Stimulated activated naive CD8-positive, alpha-beta T cell treated with anti-CD3 and anti-CD28 coated beads, Interleukin-15, Interleukin-2, amounts not matched to agents 100 ng/mL and 50 ng/mL, for 24 hours (primary cell): ENCODE results near the gene RWDD3.

Experiments
- H3K27ac Mint-ChIP-seq: one replicate; pipeline ENCODE4 v1.8.0; 2021; ENCODE audit warnings: mild to moderate bottlenecking, mixed read lengths
- H3K27me3 Mint-ChIP-seq: one replicate; pipeline ENCODE4 v1.8.0; 2021; ENCODE audit warnings: mixed read lengths
- H3K36me3 Mint-ChIP-seq: one replicate; pipeline ENCODE4 v1.8.0; 2021; ENCODE audit warnings: low read depth, mixed read lengths
- H3K4me1 Mint-ChIP-seq: one replicate; pipeline ENCODE4 v1.8.0; 2021; ENCODE audit warnings: low read depth, mixed read lengths
- H3K4me3 Mint-ChIP-seq: one replicate; pipeline ENCODE4 v1.8.0; 2021; ENCODE audit warnings: mild to moderate bottlenecking, mixed read lengths
- H3K9me3 Mint-ChIP-seq: one replicate; pipeline ENCODE4 v1.8.0; 2021; ENCODE audit warnings: mixed read lengths

Gene RWDD3

DNA sequence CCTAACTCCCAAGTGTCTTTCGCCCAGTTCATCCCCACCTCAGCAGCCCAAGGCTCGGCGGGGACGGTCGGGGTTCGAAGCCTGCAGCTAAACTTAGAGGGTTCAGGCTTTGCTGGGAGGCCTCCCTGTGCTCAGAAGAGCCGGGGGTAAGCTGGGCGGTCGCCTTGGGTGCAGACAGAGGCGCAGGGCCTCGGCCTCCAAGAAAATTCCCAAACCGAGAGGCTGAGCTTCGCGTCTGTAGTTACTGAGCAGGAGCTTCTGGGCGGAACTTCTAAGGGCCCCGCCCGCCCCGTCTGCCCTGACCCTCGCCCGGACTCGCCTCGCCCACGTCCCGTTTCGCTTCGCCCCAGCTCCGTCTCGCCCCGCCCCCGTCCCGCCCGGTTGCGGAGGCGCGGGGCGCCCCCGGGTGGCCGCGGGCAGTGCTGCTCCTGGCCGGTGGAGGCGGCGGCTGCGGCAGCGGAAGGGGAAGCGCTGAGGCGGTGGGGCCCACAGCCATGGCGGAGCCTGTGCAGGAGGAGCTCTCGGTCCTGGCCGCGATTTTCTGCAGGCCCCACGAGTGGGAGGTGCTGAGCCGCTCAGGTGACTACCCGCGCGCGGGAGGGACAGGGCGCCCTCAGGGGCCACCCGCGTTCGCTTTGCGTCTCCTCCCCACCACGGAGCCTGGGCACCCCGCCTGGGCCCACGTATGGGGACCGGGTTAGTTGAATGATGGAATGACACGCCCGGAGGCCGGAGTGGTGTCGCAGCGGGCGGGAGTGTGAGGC is at the start of gene RWDD3:
RWDD3 (plus strand) TSS at position 474 of the 764 bp plus-strand sequence; CDS start at position 495, 21 bp downstream.
- Mint-ChIP-seq H3K27me3 (peaks cover 30% of the 10 kb centered on the region), H3K36me3 (peaks cover 13% of the 10 kb centered on the region), H3K4me3 (peak within 1 kb of the TSS; percentile 88), H3K27ac (peak within 1 kb of the TSS; percentile 87), H3K9me3 (no peaks in the 10 kb centered on the region), H3K4me1 (peaks cover 44% of the 10 kb centered on the region)

DNA sequence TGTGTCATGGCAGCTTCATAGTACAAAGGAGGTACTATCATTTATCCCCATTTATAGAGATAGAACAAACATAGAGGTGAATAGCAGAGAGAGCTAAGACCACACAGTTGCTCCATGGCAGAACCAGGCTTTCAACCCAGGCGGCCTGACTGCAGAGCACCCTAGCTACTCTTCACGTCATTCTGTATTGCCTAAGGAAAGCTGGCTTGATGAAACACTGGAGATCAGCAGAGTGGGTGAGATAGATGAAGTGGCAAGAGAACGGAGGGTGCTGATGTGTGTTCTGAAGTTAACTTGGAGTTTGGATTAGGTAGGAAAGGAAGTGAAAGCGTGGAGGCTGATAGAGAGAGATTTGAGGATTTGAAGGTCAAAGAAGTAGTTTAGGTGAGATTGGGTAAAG is 47.9 kb upstream of the RWDD3 start:
- no peak overlapping the region for H3K4me3 Mint-ChIP-seq
- H3K27ac Mint-ChIP-seq, result no peak overlapping the region
- peaks cover 30% of the 10 kb centered on the region for H3K27me3 Mint-ChIP-seq
- H3K4me1 Mint-ChIP-seq, result no peaks in the 10 kb centered on the region
- no peaks in the 10 kb centered on the region for H3K9me3 Mint-ChIP-seq
- H3K36me3 Mint-ChIP-seq, result no peaks in the 10 kb centered on the region

DNA sequence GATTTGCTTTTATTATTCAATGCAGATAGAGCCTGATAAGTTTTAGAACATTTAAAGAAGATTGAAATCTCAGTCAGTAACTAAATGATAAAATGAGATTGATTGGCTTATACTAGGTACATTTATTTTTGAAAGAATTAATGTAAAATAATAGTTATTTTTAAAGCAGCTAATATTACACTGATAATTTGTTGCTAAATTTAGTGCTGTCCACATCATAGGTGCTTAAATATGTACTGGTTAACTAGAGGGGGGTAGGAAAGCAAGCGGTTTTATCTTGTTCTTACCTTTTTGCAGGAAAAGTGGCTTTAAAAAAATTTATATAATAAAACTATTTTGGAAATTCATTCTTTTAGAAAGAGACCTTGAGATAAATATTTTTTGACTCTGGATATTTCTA is 40.4 kb upstream of the RWDD3 start:
- Mint-ChIP-seq H3K27ac (no peak overlapping the region), H3K4me3 (no peak overlapping the region), H3K27me3 (peaks cover 13% of the 10 kb centered on the region), H3K36me3 (no peaks in the 10 kb centered on the region), H3K9me3 (no peaks in the 10 kb centered on the region), H3K4me1 (no peaks in the 10 kb centered on the region)

GRCh38 chr1:95195046-95195445 is 39.0 kb upstream of the RWDD3 start:
- no peak overlapping the region for H3K4me3 Mint-ChIP-seq
- H3K9me3 Mint-ChIP-seq, result no peaks in the 10 kb centered on the region
- no peaks in the 10 kb centered on the region for H3K36me3 Mint-ChIP-seq
- no peak overlapping the region for H3K27ac Mint-ChIP-seq
- H3K27me3 Mint-ChIP-seq, result peaks cover 14% of the 10 kb centered on the region
- H3K4me1 Mint-ChIP-seq, result no peaks in the 10 kb centered on the region

DNA sequence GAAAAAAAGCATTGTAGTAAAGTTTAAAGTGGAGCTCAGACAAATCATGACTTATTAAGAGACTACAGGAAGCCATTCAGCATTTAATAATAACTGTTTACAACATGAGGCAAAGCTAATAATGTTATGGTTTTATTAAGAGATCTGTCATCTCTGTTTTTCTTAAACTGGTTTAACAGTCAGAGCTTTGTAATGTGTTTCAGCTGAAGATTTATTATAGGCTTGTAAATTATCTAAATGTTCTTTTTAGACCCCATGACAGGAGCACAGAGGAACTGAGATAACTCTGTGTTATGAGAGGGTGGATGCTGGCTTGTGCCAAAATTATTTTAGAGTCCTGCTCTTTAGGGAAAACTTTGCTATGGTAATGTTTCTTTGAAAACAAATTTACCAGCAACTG is 38.0 kb upstream of the RWDD3 start:
- Mint-ChIP-seq H3K4me3 (no peak overlapping the region), H3K27me3 (peaks cover 14% of the 10 kb centered on the region), H3K9me3 (no peaks in the 10 kb centered on the region), H3K4me1 (no peaks in the 10 kb centered on the region), H3K27ac (no peak overlapping the region), H3K36me3 (no peaks in the 10 kb centered on the region)

DNA sequence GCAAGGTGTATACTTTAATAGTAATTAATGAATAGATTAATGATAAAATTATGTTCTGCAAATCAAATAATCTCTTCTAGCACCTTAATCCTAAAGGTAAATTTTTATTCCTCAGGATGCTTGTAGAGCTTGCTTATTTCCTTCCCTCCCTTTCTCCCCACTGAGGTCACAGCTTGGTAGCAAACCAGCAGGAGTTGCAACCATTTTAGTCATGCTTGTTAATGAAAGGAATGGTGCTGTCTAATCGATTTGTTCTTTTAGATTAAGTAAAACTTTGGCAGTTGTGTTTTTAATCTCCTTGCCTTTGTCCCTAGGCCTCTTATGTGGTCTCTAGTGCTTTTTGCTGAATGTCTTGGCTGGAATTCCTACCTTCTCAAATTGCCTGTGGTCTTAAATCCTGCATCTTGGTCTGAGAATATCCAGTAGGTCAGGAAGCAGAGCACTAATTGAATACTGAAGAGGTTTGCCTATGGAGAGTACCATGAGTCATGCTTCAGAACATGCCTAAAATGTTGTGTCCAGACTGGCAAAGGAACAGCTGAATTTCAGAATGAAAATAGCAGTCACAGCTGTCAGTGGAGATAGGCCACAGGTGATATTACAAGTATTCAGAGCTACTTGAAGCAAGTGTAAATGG is 36.3 kb upstream of the RWDD3 start:
- H3K27ac Mint-ChIP-seq, result no peak overlapping the region
- no peaks in the 10 kb centered on the region for H3K36me3 Mint-ChIP-seq
- H3K27me3 Mint-ChIP-seq, result peaks cover 9% of the 10 kb centered on the region
- no peaks in the 10 kb centered on the region for H3K9me3 Mint-ChIP-seq
- no peaks in the 10 kb centered on the region for H3K4me1 Mint-ChIP-seq
- no peak overlapping the region for H3K4me3 Mint-ChIP-seq

- no peak overlapping the region for H3K4me3 Mint-ChIP-seq
- no peak overlapping the region for H3K27ac Mint-ChIP-seq
- peaks cover 16% of the 10 kb centered on the region for H3K27me3 Mint-ChIP-seq
- H3K36me3 Mint-ChIP-seq, result no peaks in the 10 kb centered on the region
- no peaks in the 10 kb centered on the region for H3K4me1 Mint-ChIP-seq
- H3K9me3 Mint-ChIP-seq, result no peaks in the 10 kb centered on the region
Observed at GRCh38 chr1:95201905-95202304, 32.1 kb upstream of the RWDD3 start.

- no peaks in the 10 kb centered on the region for H3K4me1 Mint-ChIP-seq
Observed at GRCh38 chr1:95203908-95204437, 30.0 kb upstream of the RWDD3 start.

DNA sequence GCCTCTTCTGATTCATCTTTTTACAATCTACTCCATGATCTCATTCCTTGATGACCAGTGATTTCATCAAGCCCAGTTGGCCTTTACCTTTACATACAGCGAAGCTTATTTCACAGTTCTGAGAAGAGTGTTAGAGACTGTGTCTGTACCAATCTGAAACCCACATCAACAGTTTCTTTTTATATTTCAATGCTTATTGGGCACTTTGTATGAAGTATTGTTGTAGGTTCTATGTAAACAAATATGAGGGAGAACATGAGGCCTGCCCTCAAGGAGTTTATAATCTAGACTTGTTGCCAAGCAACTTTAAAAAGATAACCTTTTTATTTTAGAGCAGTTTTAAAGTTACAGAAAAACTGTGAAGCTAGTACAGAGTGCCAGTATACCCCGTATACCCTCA is 27.5 kb upstream of the RWDD3 start:
- H3K9me3 Mint-ChIP-seq, result peaks cover 3% of the 10 kb centered on the region
- H3K27ac Mint-ChIP-seq, result no peak overlapping the region
- H3K4me3 Mint-ChIP-seq, result no peak overlapping the region
- no peaks in the 10 kb centered on the region for H3K4me1 Mint-ChIP-seq
- no peaks in the 10 kb centered on the region for H3K36me3 Mint-ChIP-seq
- H3K27me3 Mint-ChIP-seq, result peaks cover 22% of the 10 kb centered on the region

More at GRCh38 chr1:95203908-95204437, 30.0 kb upstream of the RWDD3 start:
- Mint-ChIP-seq H3K27me3 (peaks cover 25% of the 10 kb centered on the region), H3K36me3 (no peaks in the 10 kb centered on the region), H3K4me3 (no peak overlapping the region), H3K9me3 (no peaks in the 10 kb centered on the region), H3K27ac (no peak overlapping the region)

- Mint-ChIP-seq H3K36me3 (no peaks in the 10 kb centered on the region), H3K27ac (no peak overlapping the region), H3K4me1 (no peaks in the 10 kb centered on the region), H3K4me3 (no peak overlapping the region), H3K27me3 (peaks cover 22% of the 10 kb centered on the region), H3K9me3 (peaks cover 3% of the 10 kb centered on the region)
Observed at GRCh38 chr1:95207223-95207935, 26.6 kb upstream of the RWDD3 start.

DNA sequence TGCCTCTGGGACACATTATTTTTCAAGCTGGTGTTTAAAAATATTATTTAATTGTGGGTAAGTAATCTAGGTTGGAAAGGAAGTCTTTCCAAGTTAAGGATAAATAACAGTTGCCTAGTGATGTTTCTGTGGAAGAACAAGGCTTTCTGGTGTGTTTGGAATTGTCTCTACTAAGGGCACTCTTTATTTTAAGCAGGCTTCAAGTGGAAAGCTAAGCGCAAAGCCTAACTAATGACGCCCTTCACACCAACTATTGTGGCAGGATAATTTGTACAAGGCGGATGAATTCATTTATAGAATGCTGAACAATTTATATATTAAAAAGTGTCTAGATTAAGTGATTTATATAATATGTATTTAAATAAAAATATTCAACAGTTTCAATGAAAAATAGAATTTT is 25.1 kb upstream of the RWDD3 start:
- no peak overlapping the region for H3K27ac Mint-ChIP-seq
- H3K27me3 Mint-ChIP-seq, result peaks cover 19% of the 10 kb centered on the region
- H3K4me3 Mint-ChIP-seq, result no peak overlapping the region
- H3K4me1 Mint-ChIP-seq, result no peaks in the 10 kb centered on the region
- H3K36me3 Mint-ChIP-seq, result no peaks in the 10 kb centered on the region
- peaks cover 3% of the 10 kb centered on the region for H3K9me3 Mint-ChIP-seq

GRCh38 chr1:95209291-95209690 is 24.7 kb upstream of the RWDD3 start:
- Mint-ChIP-seq H3K36me3 (no peaks in the 10 kb centered on the region), H3K27me3 (peaks cover 20% of the 10 kb centered on the region), H3K27ac (no peak overlapping the region), H3K9me3 (peaks cover 3% of the 10 kb centered on the region), H3K4me3 (no peak overlapping the region), H3K4me1 (no peaks in the 10 kb centered on the region)

DNA sequence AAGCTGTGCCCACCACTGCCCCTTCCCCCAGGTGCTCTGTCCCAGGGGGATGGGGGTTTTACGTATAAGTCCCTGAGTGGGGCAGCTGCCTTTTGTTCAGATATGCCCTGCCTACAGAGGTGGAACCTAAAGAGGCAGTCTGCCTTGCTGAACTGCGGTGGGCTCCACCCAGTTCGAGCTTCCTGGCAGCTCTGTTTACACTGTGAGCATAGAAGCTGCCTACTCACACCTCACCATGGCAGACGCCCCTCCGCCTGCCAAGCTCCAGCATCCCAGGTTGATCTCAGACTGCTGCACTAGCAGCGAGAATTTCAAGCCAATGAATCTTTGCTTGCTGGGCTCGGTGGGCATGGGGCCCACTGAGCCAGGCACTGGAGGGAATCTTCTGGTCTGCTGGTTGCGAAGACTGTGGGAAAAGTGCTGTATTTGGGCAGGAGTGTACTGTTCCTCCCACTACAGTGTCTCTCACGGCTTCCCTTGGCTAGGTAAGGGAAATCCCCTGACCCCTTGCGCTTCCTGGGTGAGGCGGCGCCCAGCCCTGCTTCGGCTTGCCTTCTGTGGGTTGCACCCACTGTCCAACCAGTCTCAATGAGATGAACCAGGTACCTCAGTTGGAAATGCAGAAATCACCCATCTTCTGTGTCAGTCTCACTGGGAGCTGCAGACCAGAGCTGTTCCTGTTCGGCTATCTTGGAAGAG is 17.6 kb upstream of the RWDD3 start:
- Mint-ChIP-seq H3K36me3 (no peaks in the 10 kb centered on the region), H3K9me3 (no peaks in the 10 kb centered on the region), H3K27ac (no peak overlapping the region), H3K4me3 (no peak overlapping the region), H3K4me1 (no peaks in the 10 kb centered on the region), H3K27me3 (peaks cover 24% of the 10 kb centered on the region)

DNA sequence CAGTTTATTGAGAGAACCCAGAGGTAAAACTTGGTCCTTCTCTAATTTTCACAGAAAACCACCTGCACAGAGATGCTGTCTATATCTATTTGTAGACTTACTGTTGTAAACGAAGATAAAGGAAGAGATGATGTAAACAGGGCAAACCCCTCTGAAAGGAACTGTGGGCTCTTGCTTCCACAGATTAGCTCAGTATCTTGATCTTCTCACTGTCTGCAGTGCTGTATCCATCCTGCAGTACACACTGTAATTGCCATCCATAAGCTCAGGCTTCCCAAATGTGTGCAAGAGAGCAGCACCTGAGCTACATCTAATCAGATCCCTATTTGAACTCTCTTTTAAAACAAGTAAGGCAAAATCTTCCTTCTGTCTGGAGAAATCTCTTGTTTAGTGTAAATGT is 16.6 kb upstream of the RWDD3 start:
- Mint-ChIP-seq H3K27ac (no peak overlapping the region), H3K4me3 (no peak overlapping the region), H3K27me3 (peaks cover 24% of the 10 kb centered on the region), H3K36me3 (no peaks in the 10 kb centered on the region), H3K9me3 (no peaks in the 10 kb centered on the region), H3K4me1 (no peaks in the 10 kb centered on the region)
